HepG2 (cell line): Measurements from ENCODE around the gene PDE9A. TPM values are rescaled to one million over a fixed set of nuclear protein-coding genes. Genes with fewer than 3 reads are reported as not detected.
A peak's percentile ranks its signal among the peaks of the same experiment; 100 is the strongest.

Experiments
- ATAC-seq: fragments of 200-7000 bp; cut with Tn5 transposase; 3 replicates; pipeline ENCODE4 v1.9.1; 2020; ENCODE audit warnings: mild to moderate bottlenecking, moderate library complexity
- BruUV-seq: library from RNA; stranded (reverse); fragments of 400-500 nt; replicated peaks from 2 replicates; lab custom pipeline; 2021; lab: Mats Ljungman, UMichigan
- CTCF ChIA-PET: fragments of 300-600 bp; formaldehyde crosslinking; extraction: SDS; loops from one replicate; lab custom pipeline; 2021; ENCODE audit warnings: low total read pairs, inconsistent platforms, low intra/inter-chr PET ratio; lab: Yijun Ruan, JAX
- POLR2A ChIA-PET: fragments of 350-600 bp; sonication (Branson Sonifier 250); formaldehyde crosslinking; loops from one replicate; lab custom pipeline; 2020; ENCODE audit warnings: antibody characterized with exemption, inconsistent platforms; lab: Yijun Ruan, JAX
- DNase-seq: peaks from one replicate; pipeline ENCODE4 v3.0.0-alpha.2; 2015; ENCODE audit warnings: low spot score
- FAIRE-seq: peaks from 3 replicates; lab custom pipeline; 2011; peaks lifted over from hg19 to GRCh38; lab: Jason Lieb, UNC
- H2AFZ ChIP-seq: one replicate; pipeline ENCODE4 v1.6.1; 2011; ENCODE audit warnings: low read length, inconsistent platforms
- H3K27ac ChIP-seq: fragments of 300-600 bp; 3 replicates; pipeline ENCODE4 v1.8.0; 2011; ENCODE audit warnings: mixed run types, mild to moderate bottlenecking, mixed read lengths, low read length, inconsistent platforms; ENCODE audit not compliant: insufficient read depth; ENCODE audit errors: extremely low read length
- H3K27me3 ChIP-seq, 2 experiments: fragments of 200-600 bp in 1 of 2; 2 replicates in 1 of 2; 3 replicates in 1 of 2; pipeline versions ENCODE4 v1.6.0 to v1.8.0; 2011; ENCODE audit warnings: low read length in 2 of 2, mild to moderate bottlenecking in 2 of 2, moderate library complexity in 2 of 2, inconsistent platforms in 1 of 2; ENCODE audit not compliant: insufficient read depth in 2 of 2, control insufficient read depth in 1 of 2
- H3K36me3 ChIP-seq, 2 experiments: fragments of 200-600 bp in 1 of 2; replicated peaks in 1 of 2; 2 replicates in 1 of 2; 3 replicates in 1 of 2; pipeline versions ENCODE4 v1.5.1 to v1.8.0; 2011; ENCODE audit warnings: low read length in 2 of 2, inconsistent platforms in 1 of 2; ENCODE audit not compliant: insufficient read depth in 2 of 2, control insufficient read depth in 1 of 2
- H3K4me1 ChIP-seq: 2 replicates; pipeline ENCODE4 v1.5.1; 2012; ENCODE audit warnings: low read length, inconsistent platforms; ENCODE audit not compliant: insufficient read depth
- H3K4me2 ChIP-seq: 2 replicates; pipeline ENCODE4 v1.6.0; 2011; ENCODE audit warnings: low read depth, low read length, inconsistent platforms
- H3K4me3 ChIP-seq, 3 experiments: fragments of 200-600 bp in 1 of 3; sonication (generic), shearing (Covaris generic) in 1 of 3; replicated peaks in 1 of 3; 2 replicates each; pipeline ENCODE4 v1.5.1; 2011 to 2016; ENCODE audit warnings: low read length in 3 of 3, inconsistent platforms in 2 of 3, low read depth in 2 of 3, mild to moderate bottlenecking in 2 of 3, control low read depth in 1 of 3, mixed read lengths in 1 of 3; ENCODE audit not compliant: insufficient read depth in 1 of 3
- H3K79me2 ChIP-seq: one replicate; pipeline ENCODE4 v1.6.1; 2011; ENCODE audit warnings: low read length, inconsistent platforms; ENCODE audit not compliant: insufficient read depth
- H3K9ac ChIP-seq: 2 replicates; pipeline ENCODE4 v1.6.0; 2011; ENCODE audit warnings: mild to moderate bottlenecking, low read depth, low read length, inconsistent platforms; ENCODE audit not compliant: insufficient read depth
- H3K9me3 ChIP-seq: 2 replicates; pipeline ENCODE4 v1.5.1; 2012; ENCODE audit warnings: mild to moderate bottlenecking, low read length
- H4K20me1 ChIP-seq: 2 replicates; pipeline ENCODE4 v1.6.0; 2011; ENCODE audit warnings: inconsistent platforms, mild to moderate bottlenecking, low read length, moderate library complexity; ENCODE audit not compliant: insufficient read depth
- EED ChIP-seq: sonication (generic); formaldehyde crosslinking; IDR thresholded peaks from 2 replicates; pipeline ENCODE4 v1.5.0; 2020; ENCODE audit warnings: mild to moderate bottlenecking, missing genetic modification reagents
- GABPB1 ChIP-seq: IDR thresholded peaks from 2 replicates; pipeline ENCODE4 v1.6.1; 2016; ENCODE audit warnings: mild to moderate bottlenecking, missing genetic modification reagents, moderate library complexity, missing compliant biosample characterization
- HNRNPL ChIP-seq: fragments of 200-400 bp; formaldehyde crosslinking; IDR thresholded peaks from 2 replicates; pipeline ENCODE4 v1.6.1; 2017; ENCODE audit warnings: mild to moderate bottlenecking, low read depth, low read length
- HNRNPLL ChIP-seq: fragments of 200-400 bp; formaldehyde crosslinking; IDR thresholded peaks from 2 replicates; pipeline ENCODE4 v1.6.1; 2017; ENCODE audit warnings: mild to moderate bottlenecking, low read depth, low read length; ENCODE audit not compliant: poor library complexity, severe bottlenecking
- MNT ChIP-seq: fragments of 450-650 bp; IDR thresholded peaks from 2 replicates; pipeline ENCODE4 v1.6.1; 2016
- POLR2A ChIP-seq, 2 experiments: IDR thresholded peaks; 2 replicates each; pipeline ENCODE4 v1.6.1; 2011; ENCODE audit warnings: low read depth in 2 of 2, low read length in 2 of 2, mild to moderate bottlenecking in 1 of 2, moderate library complexity in 1 of 2; ENCODE audit not compliant: insufficient read depth in 1 of 2
- SMYD3 ChIP-seq: sonication (generic); formaldehyde crosslinking; IDR thresholded peaks from 2 replicates; pipeline ENCODE4 v1.8.1; 2023; ENCODE audit warnings: mild to moderate bottlenecking, missing genetic modification reagents
- XRCC5 ChIP-seq: fragments of 200-400 bp; formaldehyde crosslinking; optimal IDR thresholded peaks from 2 replicates; pipeline ENCODE3; 2017; ENCODE audit warnings: mild to moderate bottlenecking, low read length
- ZNF207 ChIP-seq: fragments of 450-650 bp; IDR thresholded peaks from 2 replicates; pipeline ENCODE4 v1.6.1; 2016; ENCODE audit warnings: antibody characterized with exemption, borderline replicate concordance
- ZNF276 ChIP-seq: sonication (generic); formaldehyde crosslinking; IDR thresholded peaks from 2 replicates; pipeline ENCODE4 v1.4.0; 2020; ENCODE audit warnings: mild to moderate bottlenecking, low read depth, missing genetic modification reagents
- ZNF552 ChIP-seq: sonication (generic); formaldehyde crosslinking; IDR thresholded peaks from 2 replicates; pipeline ENCODE4 v1.9.0; 2022; ENCODE audit warnings: missing genetic modification reagents, mild to moderate bottlenecking, borderline replicate concordance
- WGBS: methylation state at CpG from one replicate; pipeline ENCODE4 v1.1.6; 2017; ENCODE audit warnings: low lambda C conversion rate; 5-methylcytosine and 5-hydroxymethylcytosine counted together
- in situ Hi-C: cut with HindIII; loops from 2 replicates; pipeline ENCODE4 v1.10.0; 2017; ENCODE audit warnings: low pct_unique_long_range_greater_than_20kb; ENCODE audit not compliant: extremely low pct_ligation_motif_present
- intact Hi-C: fragments of 100-400 bp; cut with micrococcal nuclease; formaldehyde crosslinking; loops from one replicate; pipeline ENCODE4 v1.10.0; 2022; ENCODE audit not compliant: unreplicated experiment
- polyA plus RNA-seq, 8 experiments: library from polyadenylated mRNA; depleted of rRNA in 3 of 8; stranded (reverse) in 7 of 8; unstranded in 1 of 8; fragments of >200 nt; fragmentation: Illumina TruSeq in 4 of 8; extraction: Trizol in 4 of 8; gene quantifications; 2 replicates each; pipeline versions ENCODE4 v1.2.1 to v1.2.3, GENCODE V29; 2011 to 2016; ENCODE audit warnings: low read depth in 4 of 8, missing spikeins in 1 of 8, mixed read lengths in 1 of 8; ENCODE audit not compliant: insufficient read depth in 1 of 8
- total RNA-seq, 5 experiments: library from RNA; depleted of rRNA; stranded (reverse); fragments of >200 nt; fragmentation: Illumina TruSeq; extraction: Trizol; gene quantifications; 2 replicates each; pipeline ENCODE4 v1.2.3, GENCODE V29; 2016; ENCODE audit warnings: low read depth in 1 of 5
- TF ChIP-seq, protein P1 (sequence below): sonication (generic); formaldehyde crosslinking; IDR thresholded peaks from 2 replicates; pipeline ENCODE4 v1.9.0; 2021; ENCODE audit warnings: mild to moderate bottlenecking, missing genetic modification reagents

PDE9A gene
- total and polyA plus RNA-seq, 2 of the 13 experiments (the other 11 are each of a cell fraction or from before 2014, with no cell fraction given): 4.6 to 19.7 TPM

- Histone ChIP-seq H3K4me1 (peaks cover 13% of the 10 kb centered on the region), H3K79me2 (no peaks in the 10 kb centered on the region), H3K9me3 (no peaks in the 10 kb centered on the region), H3K27ac (no peak overlapping the region), H2AFZ (no peak overlapping the region), H3K36me3 (peaks cover 7 to 8% of the 10 kb centered on the region in 2 experiments; a peak in 3 of 5 replicates), H3K27me3 (no peaks in the 10 kb centered on the region; a peak in 1 of 5 replicates), H3K9ac (no peak overlapping the region), H3K4me3 (no peak overlapping the region), H4K20me1 (peaks cover 12% of the 10 kb centered on the region; the same call in 1 of the 2 replicates), H3K4me2 (no peak overlapping the region)
- TF ChIP-seq XRCC5: no peak
- TF ChIP-seq GABPB1 (CRISPR knock-in tag): no peak
- TF ChIP-seq EED (CRISPR knock-in tag): no peak
- TF ChIP-seq, protein P1, sequence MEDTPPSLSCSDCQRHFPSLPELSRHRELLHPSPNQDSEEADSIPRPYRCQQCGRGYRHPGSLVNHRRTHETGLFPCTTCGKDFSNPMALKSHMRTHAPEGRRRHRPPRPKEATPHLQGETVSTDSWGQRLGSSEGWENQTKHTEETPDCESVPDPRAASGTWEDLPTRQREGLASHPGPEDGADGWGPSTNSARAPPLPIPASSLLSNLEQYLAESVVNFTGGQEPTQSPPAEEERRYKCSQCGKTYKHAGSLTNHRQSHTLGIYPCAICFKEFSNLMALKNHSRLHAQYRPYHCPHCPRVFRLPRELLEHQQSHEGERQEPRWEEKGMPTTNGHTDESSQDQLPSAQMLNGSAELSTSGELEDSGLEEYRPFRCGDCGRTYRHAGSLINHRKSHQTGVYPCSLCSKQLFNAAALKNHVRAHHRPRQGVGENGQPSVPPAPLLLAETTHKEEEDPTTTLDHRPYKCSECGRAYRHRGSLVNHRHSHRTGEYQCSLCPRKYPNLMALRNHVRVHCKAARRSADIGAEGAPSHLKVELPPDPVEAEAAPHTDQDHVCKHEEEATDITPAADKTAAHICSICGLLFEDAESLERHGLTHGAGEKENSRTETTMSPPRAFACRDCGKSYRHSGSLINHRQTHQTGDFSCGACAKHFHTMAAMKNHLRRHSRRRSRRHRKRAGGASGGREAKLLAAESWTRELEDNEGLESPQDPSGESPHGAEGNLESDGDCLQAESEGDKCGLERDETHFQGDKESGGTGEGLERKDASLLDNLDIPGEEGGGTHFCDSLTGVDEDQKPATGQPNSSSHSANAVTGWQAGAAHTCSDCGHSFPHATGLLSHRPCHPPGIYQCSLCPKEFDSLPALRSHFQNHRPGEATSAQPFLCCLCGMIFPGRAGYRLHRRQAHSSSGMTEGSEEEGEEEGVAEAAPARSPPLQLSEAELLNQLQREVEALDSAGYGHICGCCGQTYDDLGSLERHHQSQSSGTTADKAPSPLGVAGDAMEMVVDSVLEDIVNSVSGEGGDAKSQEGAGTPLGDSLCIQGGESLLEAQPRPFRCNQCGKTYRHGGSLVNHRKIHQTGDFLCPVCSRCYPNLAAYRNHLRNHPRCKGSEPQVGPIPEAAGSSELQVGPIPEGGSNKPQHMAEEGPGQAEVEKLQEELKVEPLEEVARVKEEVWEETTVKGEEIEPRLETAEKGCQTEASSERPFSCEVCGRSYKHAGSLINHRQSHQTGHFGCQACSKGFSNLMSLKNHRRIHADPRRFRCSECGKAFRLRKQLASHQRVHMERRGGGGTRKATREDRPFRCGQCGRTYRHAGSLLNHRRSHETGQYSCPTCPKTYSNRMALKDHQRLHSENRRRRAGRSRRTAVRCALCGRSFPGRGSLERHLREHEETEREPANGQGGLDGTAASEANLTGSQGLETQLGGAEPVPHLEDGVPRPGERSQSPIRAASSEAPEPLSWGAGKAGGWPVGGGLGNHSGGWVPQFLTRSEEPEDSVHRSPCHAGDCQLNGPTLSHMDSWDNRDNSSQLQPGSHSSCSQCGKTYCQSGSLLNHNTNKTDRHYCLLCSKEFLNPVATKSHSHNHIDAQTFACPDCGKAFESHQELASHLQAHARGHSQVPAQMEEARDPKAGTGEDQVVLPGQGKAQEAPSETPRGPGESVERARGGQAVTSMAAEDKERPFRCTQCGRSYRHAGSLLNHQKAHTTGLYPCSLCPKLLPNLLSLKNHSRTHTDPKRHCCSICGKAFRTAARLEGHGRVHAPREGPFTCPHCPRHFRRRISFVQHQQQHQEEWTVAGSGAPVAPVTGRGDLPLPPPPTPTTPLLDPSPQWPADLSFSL (CRISPR knock-in tag): peak; percentile 85
- TF ChIP-seq MNT: peak; percentile 86
- no peak for TF ChIP-seq ZNF552 (CRISPR knock-in tag)
- no peak for TF ChIP-seq ZNF276 (CRISPR knock-in tag)
- TF ChIP-seq POLR2A (IDR thresholded peaks at IDR 0.05; ENCODE audit: insufficient read depth in 1 of 2, low read depth in 2 of 2, low read length in 2 of 2): no peak
- 0 out of 2 replicates have a peak, but pooled peaks have one; percentile 18 for TF ChIP-seq ZNF207
- peak; percentile 56; the same call in 1 of the 2 replicates for TF ChIP-seq HNRNPL
- TF ChIP-seq SMYD3 (CRISPR knock-in tag): no peak
- peak; percentile 28 for TF ChIP-seq HNRNPLL
- in situ Hi-C loops: loop anchor here (25.0 kb wide), 1 partner anchor 100 kb away; no protein-coding TSS in a partner anchor
- no TSS peak for BruUV-seq
- FAIRE-seq: no peak
- 89% methylated on average over 20 of the region's 20 CpGs for WGBS
- CTCF ChIA-PET: no interaction called here
- no peak for DNase-seq
- POLR2A ChIA-PET: no interaction called here
- no peak for ATAC-seq
- intact Hi-C loops: no loop called here
These were observed 9.2 kb downstream of the PDE9A start for GRCh38 chr21:42662430-42663199.
